GM19238 (cell line): ENCODE measurements around the gene IL22.

ENCODE experiments used
- DNase-seq: peaks from one replicate; pipeline ENCODE4 v3.0.0; 2011; ENCODE audit warnings: low spot score; ENCODE audit not compliant: insufficient read length

The IL22 gene

DNA sequence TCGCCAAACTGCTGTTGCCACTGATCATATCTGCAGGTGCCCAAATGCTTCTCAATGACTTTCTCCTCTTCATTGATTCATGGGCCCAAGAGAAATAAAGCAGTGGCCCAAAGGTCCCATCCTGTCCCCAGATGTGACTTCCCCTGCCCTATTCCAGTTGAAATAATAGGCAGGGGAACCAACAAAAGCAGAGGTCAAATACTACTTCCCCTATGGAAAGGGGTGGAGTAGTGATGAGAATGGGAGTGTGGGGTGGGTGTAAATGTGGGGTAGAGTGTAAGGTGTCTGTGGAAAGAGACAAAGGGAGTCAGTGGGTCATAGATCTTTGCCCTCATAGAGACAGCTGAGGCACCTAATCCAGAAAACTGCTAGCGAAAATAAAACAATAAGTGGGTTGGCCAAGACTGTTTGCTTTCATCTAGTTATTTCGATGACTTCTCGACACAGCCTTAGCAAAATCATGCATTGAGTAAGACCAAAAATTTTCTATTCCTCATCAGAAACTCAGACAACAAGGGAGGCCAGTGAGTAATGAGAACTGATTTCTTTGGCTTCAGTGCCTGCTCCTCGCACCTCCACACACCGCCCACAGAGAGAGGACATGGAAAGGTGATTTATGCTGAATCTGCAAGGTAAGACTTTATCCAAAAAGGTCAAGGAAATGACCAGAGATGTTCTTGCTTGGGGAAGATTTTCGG, 10.9 kb upstream of the IL22 start:
- DNase-seq = no peak

DNA sequence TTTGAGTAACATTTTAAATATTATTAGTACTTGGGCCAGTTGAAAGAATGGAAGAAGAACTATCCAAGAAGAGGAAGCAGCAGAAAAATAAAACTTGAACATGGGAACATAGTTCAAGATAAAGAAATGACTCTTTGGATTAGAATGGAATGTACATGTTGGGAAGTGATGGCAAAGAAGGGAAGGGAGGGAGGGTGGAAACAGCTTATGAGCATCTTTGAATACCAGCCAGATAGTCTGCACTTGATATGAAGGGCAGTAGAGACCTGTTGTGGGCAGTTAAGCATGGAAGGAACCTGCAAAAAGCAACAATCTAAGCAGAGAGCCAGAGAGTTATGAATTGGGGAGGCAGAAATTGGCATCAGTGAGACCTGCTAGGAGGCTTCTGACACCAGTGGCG, 10.0 kb upstream of the IL22 start:
- DNase-seq = no peak

DNA sequence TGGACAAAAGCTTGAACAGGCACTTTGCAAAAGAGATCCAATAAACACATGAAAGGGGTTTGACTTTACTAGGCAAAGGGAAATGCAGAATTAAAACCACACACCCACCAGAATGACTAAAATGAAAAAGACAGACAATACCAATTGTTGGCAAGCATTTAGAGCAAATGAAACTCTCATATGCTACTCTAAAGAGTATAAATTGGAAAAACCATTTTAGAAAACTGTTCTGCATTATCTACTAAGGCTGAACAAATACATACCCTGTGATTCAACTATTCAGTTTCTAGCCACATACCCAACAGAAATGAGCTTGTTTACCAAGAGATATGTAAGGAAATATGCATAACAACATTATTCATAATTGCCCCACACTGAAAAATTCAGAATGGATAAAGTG, 8.5 kb upstream of the IL22 start:
- DNase-seq = no peak

DNA sequence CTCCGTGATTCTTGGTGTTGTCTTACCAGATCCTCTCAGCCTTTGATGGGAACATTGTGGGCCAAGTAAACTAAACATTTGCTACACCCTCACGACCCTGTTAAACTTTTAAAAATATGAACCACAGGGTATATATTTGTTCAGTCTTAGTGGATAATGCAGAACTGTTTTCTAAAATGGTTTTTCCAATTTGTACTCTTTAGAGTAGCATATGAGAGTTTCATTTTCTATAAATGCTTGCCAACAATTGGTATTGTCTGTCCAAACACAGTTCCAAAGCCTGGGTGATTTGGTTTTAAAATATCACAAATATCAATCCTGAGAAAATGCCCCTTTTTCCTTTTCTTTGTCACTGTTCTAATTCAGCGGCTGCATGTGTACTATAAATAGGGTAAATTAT, 6.7 kb upstream of the IL22 start:
- DNase-seq = no peak

DNA sequence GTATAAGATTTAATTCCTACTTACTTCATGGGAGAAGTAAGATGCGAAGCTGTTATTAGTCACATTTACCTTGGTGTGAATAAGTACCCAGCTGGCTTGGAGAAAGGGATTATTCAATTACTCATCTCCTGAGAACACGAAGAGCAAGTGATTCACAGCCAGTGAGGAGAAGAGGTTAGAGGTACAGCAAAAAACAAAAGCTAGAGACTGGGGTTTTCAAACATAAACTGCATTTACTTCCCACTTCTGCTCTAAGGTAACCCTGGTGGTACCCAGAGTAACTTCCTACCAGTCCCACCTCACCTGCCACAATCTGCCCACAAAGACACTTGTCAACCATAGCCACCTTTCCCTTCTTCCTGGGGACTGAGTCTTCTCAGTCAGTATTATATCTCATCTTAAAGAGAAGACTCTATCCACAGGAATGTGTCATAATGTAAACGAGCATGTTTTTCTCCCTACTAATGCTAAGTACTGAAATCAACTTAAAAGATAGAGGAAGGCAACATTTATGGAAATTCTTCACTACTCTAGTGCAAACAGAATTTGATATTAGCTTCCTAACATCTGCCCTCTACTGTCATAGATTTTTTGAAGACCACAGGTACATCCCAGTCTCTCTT, 6.0 kb upstream of the IL22 start:
- no peak for DNase-seq

DNA sequence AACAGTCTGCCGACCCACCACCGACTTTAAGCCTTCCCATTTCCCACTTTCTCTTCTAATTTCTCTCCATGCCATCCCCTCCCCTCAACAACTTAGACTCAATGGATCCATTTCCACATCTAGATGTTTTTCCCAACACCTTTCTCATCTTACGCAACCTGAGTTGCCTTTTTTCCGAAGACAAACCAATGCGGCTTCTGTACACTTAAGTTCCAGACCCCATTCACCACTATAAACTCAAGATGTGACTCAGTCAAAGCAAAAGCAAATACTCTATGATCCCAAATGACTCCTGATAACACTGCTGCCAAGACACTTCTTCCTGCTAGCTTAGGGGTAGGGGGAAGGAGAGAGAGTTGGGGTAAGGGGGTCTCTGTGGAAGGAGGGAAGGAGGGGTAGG, 1.3 kb downstream of the IL22 start:
- no peak for DNase-seq

DNA sequence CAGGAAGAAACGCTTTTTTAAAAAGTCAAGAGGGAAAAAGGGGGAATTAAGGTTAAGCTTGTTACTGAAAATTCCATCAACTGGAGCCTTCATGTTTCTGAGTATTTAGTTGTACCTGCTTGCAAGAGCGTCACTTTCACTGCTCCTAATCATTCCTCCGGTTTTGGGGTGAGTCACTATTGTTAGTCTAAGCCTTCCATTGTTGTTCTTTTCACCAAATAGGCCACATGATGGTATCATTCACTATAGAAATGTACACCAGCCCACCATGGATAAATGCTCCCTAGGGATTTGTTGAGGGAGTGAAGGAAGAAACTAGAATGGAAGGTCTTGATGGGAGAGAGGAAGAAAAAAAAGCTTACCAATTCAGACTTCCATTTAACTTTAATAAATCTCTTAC, 3.0 kb downstream of the IL22 start:
- no peak for DNase-seq

DNA sequence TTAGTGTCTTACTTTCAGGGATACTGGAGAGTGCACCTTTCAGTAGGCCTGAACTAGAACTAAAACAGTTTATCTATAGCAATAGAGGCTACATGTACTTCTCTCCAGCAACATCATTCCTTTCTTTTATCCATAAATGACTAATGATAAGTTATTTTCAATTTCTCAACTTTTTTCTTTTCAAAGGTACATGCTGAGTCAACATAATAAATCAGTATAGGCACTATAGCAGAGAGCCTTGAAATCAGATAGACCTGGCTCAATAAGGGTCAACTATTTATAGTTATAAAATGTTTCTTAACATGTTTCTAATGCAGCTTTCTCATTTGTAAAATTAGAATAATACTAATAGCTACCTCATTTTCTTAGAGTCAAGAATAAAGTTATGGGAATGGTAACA, 5.6 kb downstream of the IL22 start:
- DNase-seq = no peak

DNA sequence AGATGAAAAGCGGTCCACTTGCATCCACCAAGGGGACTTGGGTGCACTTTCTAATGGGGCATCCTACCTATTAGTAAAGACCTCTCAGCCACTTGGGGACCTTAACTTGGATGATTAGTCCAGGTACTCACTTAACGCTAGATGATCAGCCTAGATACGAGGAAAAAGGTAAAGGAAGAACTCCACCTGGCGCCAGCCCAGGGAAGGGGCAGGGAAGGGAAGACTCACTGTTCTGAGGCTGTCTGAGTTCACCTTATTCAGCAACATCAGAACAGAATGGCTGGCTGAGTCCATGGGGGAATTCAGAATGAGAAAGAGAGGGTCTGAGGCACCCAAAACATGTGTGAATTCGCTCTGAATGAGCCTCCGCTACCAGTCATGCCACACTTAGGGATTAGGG, 7.1 kb downstream of the IL22 start:
- DNase-seq = no peak

DNA sequence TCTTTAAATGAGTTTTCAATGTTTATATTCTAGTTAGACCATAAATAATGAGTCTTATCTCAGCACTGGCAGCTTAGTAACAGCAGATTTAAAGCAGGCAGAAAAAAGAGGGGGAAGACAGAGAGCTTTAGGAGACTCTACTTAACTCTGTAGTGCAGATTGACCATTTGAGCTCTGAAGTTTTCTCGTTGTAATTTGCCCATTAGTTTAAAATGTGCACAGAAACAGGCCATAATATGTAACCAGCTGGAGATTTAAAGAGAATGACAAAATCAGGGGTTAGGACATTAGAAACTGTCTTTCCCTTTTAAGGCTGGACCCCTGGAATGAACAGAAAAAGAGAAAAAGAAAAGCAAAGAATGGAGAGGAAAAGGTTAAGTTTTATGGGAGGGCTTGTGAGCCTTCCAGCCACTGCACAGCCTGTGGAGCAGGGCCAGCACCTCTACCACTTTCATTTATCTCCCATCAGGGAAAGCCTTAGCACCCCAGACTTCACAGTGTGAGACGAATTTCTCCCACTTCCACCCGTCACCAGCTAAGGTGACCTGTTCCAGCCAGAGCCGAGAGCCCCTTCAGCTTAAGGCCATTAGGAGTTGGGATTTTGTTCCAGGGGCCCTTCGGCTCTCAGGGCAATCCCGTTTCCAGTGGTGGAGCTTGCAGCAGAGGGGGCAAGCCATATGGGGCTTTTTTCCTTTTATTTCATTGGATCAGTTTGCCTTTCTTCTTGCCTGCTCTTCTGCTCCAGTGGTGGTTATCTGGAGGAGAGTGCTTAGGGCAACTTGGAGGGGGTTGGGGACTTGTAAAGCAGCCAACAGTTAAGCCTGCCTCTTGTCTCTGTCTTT, 8.0 kb downstream of the IL22 start:
- no peak for DNase-seq

DNA sequence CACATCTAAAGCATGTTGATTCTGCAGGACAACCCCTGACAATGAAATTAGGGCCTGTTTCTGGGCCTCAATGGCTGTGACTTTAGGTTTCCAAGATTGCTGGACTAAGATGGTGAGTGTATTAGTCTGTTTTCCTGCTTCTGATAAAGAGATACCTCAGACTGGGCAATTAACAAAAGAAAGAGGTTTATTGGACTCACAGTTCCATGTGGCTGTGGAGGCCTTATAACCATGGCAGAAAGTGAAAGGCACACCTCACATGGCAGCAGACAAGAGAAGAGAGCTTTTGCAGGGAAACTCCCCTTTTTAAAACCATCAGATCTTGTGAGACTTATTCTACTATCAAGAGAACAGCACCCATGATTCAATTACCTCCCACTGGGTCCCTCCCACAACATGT, 10.6 kb downstream of the IL22 start:
- no peak for DNase-seq

DNA sequence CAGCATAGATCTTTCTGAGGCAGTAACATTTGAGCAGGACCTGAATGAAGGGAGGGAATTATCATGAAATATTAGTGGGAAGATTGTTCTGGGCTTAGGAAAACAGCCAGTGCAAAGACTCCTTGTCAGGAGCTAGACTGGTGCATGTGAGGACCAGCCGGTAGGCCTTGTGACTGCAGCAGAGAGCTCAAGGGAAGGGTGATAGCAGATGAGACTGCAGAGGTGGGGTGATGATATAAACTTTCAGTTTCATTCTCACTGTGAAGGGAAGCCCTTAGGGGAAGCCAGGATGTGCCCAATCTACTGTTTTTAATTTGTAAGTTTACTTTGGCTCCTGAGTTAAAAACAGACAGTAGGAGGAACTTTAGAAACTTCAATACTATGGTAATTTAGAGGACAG, 12.4 kb downstream of the IL22 start:
- DNase-seq = peak; percentile 62

DNA sequence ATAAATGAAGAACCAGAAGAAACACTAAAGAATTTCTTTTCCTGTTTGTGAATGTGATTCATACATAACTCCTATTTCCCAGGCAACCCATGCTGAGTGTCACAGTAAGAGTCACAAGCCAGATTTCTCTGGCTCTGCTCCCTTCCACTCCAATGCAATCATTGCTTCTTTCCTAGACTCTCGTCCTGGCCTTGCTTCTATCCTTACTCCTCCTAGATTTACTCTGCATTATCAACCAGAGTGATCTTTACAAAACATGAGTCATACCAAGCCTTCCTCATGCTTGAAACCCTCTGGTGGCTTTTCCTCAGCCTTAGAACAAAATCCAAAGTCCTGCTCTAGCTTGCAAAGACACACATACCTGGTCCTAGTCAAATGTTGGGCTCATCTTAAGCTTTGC, 13.3 kb downstream of the IL22 start:
- DNase-seq = no peak

DNA sequence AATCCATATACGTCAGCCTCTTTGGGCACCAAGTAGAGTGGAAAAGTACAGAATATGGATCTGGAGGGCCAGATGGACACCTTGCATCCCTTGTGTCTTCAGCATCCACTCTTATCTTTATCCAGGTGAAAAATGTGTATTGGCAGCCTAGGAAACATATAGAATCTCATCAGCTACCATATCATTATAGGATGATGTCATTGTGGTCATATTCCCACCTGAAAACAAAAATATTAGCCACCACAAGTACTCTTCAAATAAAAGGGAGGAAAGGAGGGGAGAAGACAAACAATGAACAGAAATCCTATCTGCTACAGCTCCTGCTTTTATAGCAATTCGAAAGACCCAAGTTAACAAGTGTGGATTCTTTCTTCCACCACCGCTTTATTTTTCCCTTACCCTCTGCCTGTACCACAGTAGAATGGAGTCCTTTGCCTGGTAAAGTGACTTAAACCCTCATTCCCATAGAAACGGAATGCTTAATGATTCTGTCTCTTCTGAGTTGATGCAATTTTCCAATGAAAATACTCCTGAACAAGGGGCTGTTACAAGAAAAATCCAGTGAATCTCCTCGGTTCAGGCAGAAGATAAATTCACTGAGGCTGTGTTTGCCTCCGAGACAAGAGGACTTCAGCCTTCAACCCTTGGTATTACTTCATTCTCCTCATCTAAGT, 14.0 kb downstream of the IL22 start:
- no peak for DNase-seq

DNA sequence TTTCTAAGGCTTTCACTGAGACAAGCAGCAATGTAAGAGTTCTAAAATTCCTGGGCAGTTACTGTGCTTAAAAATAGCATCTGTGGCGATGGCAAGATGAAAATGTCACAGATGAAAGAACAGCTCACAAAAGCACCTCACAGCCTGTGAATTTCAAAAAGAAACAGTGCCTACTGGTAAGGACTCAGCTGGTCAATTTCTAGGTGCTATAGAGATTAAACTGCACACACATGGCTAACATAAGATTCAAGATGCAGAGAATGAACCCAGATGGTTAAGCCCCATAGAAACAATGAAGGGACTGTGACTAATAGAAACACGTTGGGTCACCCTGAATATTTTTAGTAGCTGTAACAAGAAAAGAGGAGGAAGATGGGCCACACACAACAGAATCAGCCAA, 15.8 kb downstream of the IL22 start:
- DNase-seq = no peak

DNA sequence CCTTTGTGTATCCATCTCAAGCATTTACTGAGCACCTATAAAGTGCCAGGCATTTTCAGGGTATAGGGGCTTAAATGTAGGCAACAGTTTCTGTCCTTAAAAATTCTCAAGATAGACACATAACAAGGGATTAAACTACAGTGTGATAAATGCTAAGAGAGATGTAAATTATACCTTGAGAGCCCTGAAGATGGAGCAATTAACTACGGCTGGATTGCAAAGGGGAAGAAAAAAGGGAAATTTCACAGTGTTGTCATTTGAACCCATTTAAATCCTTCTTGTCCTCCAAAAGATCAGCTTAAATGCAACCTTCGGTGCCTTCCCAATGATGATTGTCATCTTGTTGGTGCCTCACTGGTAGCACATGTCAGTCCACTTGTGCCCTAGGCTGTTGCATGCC, 16.3 kb downstream of the IL22 start:
- DNase-seq = no peak

DNA sequence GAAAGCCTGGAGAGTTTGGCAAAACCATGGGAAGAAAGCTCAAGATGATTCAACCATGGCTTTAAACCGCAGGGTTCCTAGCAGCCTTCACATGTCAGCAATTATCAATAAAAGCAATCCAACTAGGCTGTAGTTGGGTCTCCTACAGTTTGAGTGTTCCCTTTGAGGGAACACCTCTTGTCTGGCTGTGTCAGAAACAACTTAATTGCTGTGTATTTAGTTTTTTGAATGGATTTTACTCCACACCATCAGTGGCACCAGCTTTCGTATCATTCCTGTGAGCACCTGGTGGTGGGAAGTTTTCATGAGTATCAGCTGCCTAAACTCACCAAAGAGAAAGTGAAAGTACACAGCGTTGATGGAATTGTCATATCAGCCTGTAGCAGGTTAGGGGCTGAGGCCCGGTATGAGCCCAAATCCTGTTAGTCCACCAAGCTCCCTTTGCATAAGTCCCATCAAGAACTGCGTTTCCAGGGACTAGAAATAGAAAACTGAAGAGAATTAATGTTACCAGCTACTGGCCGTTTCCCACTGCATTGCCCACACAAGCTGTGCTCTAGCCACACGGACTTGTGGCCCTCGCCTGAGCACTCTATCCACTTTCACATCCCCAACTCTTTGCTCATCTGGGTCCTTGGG, 16.9 kb downstream of the IL22 start:
- peak; percentile 18 for DNase-seq

DNA sequence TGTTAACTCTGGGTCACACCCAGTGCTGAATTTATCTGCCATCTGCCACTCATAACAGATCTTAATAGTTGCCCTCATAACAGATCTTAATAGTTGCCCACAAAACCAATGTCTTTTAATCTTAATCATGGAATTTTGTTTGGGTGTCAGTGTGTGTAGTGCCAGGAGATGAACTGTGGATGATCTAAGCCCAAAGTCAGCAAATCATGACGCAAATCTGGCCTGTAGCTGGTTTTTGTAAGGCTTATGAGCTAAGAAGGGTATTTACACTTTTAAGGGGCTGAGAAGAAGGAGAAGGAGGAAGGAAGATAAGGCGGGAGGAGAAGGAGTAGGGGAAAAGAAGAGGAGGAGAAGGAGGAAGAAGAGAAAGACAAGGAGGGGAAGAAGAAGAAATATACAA, 17.8 kb downstream of the IL22 start:
- no peak for DNase-seq

DNA sequence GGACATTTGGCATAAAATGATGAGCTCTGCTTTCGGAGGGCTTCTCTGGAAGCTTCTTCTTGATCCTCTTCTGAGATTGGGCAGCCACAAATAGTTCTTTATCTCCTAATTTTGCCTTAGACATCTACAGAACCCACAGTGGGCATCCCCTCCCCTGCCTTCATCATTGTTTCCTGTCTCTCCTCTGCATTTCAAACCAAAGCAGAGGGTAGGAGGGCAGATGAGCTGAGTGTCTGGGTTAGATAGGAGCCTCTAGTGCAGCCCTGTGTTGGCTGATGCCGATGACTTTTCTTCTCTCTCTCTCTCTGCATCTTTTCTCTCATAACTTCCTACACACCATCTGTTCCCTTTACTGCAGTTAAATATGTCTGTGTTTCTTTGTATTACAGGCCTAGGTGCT, 19.3 kb downstream of the IL22 start:
- DNase-seq = no peak

DNA sequence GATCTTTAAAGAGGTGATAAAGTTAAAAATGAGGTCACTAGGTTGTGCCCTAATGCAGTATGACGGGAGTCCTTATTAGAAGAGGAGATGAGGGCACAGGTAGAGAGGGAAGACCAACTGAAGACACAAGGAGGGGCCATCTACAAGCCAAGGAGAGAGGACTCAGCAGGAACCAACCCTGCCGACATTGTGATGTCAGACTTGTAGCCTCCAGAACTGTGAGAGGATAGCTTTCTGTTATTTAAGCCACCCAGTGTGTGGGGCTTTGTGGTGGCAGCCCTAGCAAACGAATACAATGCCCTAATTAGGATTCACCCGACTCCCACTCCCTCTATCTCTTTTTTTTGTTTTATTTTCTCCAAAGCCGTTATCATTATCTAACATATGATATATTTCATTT, 19.9 kb downstream of the IL22 start:
- no peak for DNase-seq

DNA sequence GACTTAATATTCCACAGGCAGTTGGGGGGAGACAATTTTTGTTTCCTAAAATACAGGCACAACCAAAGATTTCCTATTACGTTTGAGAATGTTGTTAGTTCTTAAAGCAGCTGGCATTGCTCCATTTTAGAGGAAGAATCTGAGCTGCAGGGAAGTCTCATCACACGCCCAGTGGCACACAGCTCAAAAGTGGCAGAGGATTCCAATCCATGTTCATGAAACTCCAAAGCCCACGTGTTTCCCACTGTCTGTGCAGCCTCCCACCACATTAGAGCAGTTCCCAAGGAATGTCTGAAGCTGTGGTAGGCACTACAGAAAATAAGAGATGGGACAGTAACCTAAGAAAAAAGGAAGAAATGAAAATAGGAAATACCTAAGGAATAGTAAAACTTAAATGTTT, 21.7 kb downstream of the IL22 start:
- DNase-seq = no peak

DNA sequence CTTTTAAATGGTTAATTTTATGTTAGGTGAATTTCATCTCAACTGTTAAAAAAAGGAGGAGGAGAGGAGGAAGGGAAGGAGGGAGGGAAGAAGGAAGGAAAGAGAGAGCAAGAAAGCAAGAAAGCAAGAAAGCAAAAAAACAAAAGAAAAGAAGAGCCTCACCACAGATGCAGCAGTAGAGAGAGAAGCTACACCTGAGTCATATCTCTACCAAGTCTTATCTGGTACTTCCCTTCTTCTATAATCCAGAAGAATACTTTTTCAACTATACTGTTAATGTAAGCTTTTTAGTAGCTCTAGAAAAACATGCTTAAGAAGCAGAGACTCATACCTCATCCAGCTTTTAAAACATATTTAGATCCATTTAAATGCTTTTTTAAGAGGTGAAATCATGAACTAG, 22.2 kb downstream of the IL22 start:
- DNase-seq = no peak
